ENCODE results near the gene PLXNB2.

PLXNB2 gene

DNA sequence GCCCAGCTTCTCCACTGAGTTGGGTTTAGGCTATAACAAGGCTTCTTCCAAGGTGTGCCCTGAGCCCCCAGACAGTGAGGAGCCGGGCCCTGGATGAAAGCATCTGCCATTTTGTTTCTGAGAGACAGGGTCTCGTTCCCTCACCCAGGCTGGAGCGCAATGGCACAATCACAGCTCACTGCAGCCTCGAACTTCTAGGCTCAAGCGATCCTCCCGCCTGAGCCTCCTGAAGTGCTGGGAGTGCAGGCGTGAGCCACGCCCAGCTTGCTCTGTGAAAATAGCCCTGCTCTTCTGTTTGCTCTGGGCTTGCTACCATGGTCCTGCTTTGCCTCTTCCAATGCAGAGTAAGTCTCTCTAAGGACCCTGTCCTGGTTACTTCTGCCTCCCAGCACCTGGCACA, 12.7 kb upstream of the PLXNB2 start:
- no peak overlapping the region for H2AFZ ChIP-seq (ENCODE audit: low read depth, low read length)
- H3K36me3 ChIP-seq (replicated peaks; ENCODE audit: low read depth, low read length) = no peaks in the 10 kb centered on the region
- no peak for TF ChIP-seq CTCF (IDR thresholded peaks at IDR 0.05; ENCODE audit: low read depth, low read length)
- no peak for TF ChIP-seq EZH2phosphoT487 (IDR thresholded peaks at IDR 0.05; ENCODE audit: low read depth)
- no peaks in the 10 kb centered on the region for H3K9me3 ChIP-seq (ENCODE audit: insufficient read depth, low read length)
- no peaks in the 10 kb centered on the region for H3K79me2 ChIP-seq (ENCODE audit: low read length)
- H3K27ac ChIP-seq (ENCODE audit: low read length) = no peak overlapping the region
- no peaks in the 10 kb centered on the region for H4K20me1 ChIP-seq (ENCODE audit: insufficient read depth, low read length)
- H3K4me2 ChIP-seq (ENCODE audit: low read length) = no peak overlapping the region
- 0 out of 2 replicates have a peak, but pooled peaks cover 9% of the 10 kb centered on the region for H3K27me3 ChIP-seq (ENCODE audit: low read depth, low read length)
- H3K9ac ChIP-seq (ENCODE audit: low read length) = no peak overlapping the region
- H3K4me3 ChIP-seq (ENCODE audit: low read length) = no peak overlapping the region
- peaks cover 20% of the 10 kb centered on the region for H3K4me1 ChIP-seq (ENCODE audit: low read length)

- H3K27me3 ChIP-seq (ENCODE audit: low read depth, low read length) = 0 out of 2 replicates have a peak, but pooled peaks cover 9% of the 10 kb centered on the region
- no peak overlapping the region for H3K27ac ChIP-seq (ENCODE audit: low read length)
- H4K20me1 ChIP-seq (ENCODE audit: insufficient read depth, low read length) = no peaks in the 10 kb centered on the region
- H3K4me2 ChIP-seq (ENCODE audit: low read length) = no peak overlapping the region
- TF ChIP-seq EZH2phosphoT487 (IDR thresholded peaks at IDR 0.05; ENCODE audit: low read depth) (no peak), CTCF (IDR thresholded peaks at IDR 0.05; ENCODE audit: low read depth, low read length) (no peak)
- H3K9ac ChIP-seq (ENCODE audit: low read length) = no peak overlapping the region
- H3K4me1 ChIP-seq (ENCODE audit: low read length) = peaks cover 25% of the 10 kb centered on the region
- H3K79me2 ChIP-seq (ENCODE audit: low read length) = no peaks in the 10 kb centered on the region
- H3K36me3 ChIP-seq (replicated peaks; ENCODE audit: low read depth, low read length) = no peaks in the 10 kb centered on the region
- H3K4me3 ChIP-seq (ENCODE audit: low read length) = no peak overlapping the region
- H2AFZ ChIP-seq (ENCODE audit: low read depth, low read length) = no peak overlapping the region
- no peaks in the 10 kb centered on the region for H3K9me3 ChIP-seq (ENCODE audit: insufficient read depth, low read length)
Measured at GRCh38 chr22:50319503-50319951, 12.1 kb upstream of the PLXNB2 start.

GRCh38 chr22:50318698-50319411, 11.4 kb upstream of the PLXNB2 start:
- H3K4me2 ChIP-seq (ENCODE audit: low read length) = peak overlapping the region; percentile 32
- no peak overlapping the region for H3K9ac ChIP-seq (ENCODE audit: low read length)
- no peaks in the 10 kb centered on the region for H3K9me3 ChIP-seq (ENCODE audit: insufficient read depth, low read length)
- no peak overlapping the region for H3K27ac ChIP-seq (ENCODE audit: low read length)
- peaks cover 29% of the 10 kb centered on the region for H3K4me1 ChIP-seq (ENCODE audit: low read length)
- no peaks in the 10 kb centered on the region for H3K36me3 ChIP-seq (replicated peaks; ENCODE audit: low read depth, low read length)
- 0 out of 2 replicates have a peak overlapping the region, but pooled peaks have one; percentile 45 for H2AFZ ChIP-seq (ENCODE audit: low read depth, low read length)
- no peak overlapping the region for H3K4me3 ChIP-seq (ENCODE audit: low read length)
- no peaks in the 10 kb centered on the region for H4K20me1 ChIP-seq (ENCODE audit: insufficient read depth, low read length)
- no peaks in the 10 kb centered on the region for H3K79me2 ChIP-seq (ENCODE audit: low read length)
- TF ChIP-seq CTCF (IDR thresholded peaks at IDR 0.05; ENCODE audit: low read depth, low read length) (no peak), EZH2phosphoT487 (IDR thresholded peaks at IDR 0.05; ENCODE audit: low read depth) (no peak)
- H3K27me3 ChIP-seq (ENCODE audit: low read depth, low read length) = 0 out of 2 replicates have a peak, but pooled peaks cover 9% of the 10 kb centered on the region

GRCh38 chr22:50318356-50318697, 10.9 kb upstream of the PLXNB2 start:
- Histone ChIP-seq H3K36me3 (replicated peaks; ENCODE audit: low read depth, low read length) (no peaks in the 10 kb centered on the region), H3K4me1 (ENCODE audit: low read length) (peaks cover 32% of the 10 kb centered on the region), H3K9ac (ENCODE audit: low read length) (no peak overlapping the region), H3K9me3 (ENCODE audit: insufficient read depth, low read length) (no peaks in the 10 kb centered on the region), H3K27me3 (ENCODE audit: low read depth, low read length) (0 out of 2 replicates have a peak, but pooled peaks cover 9% of the 10 kb centered on the region), H3K4me2 (ENCODE audit: low read length) (peak overlapping the region; percentile 32), H4K20me1 (ENCODE audit: insufficient read depth, low read length) (no peaks in the 10 kb centered on the region), H3K79me2 (ENCODE audit: low read length) (no peaks in the 10 kb centered on the region), H3K4me3 (ENCODE audit: low read length) (no peak overlapping the region), H2AFZ (ENCODE audit: low read depth, low read length) (no peak overlapping the region), H3K27ac (ENCODE audit: low read length) (no peak overlapping the region)
- TF ChIP-seq EZH2phosphoT487 (IDR thresholded peaks at IDR 0.05; ENCODE audit: low read depth) (no peak), CTCF (IDR thresholded peaks at IDR 0.05; ENCODE audit: low read depth, low read length) (no peak)

Data from OCI-LY3 (cell line).